Ammon's horn (tissue), 1 donor: ENCODE measurements around the gene FAM8A1.

Source experiments
- DNase-seq: peaks from one replicate; pipeline ENCODE4 v3.0.0-alpha.2; 2016; ENCODE audit warnings: low spot score

FAM8A1 gene

GRCh38 chr6:17602888-17603287 is 2.8 kb downstream of the FAM8A1 start:
- DNase-seq: no peak

- no peak for DNase-seq
These were observed 6.5 kb downstream of the FAM8A1 start for GRCh38 chr6:17606606-17607005.

- no peak for DNase-seq
These were observed 10.7 kb downstream of the FAM8A1 start for GRCh38 chr6:17610835-17611234.

GRCh38 chr6:17612048-17612447 is 11.9 kb downstream of the FAM8A1 start:
- no peak for DNase-seq

- no peak for DNase-seq
These were observed 15.7 kb downstream of the FAM8A1 start for GRCh38 chr6:17615794-17616193.

GRCh38 chr6:17621003-17621402 is 20.9 kb downstream of the FAM8A1 start:
- no peak for DNase-seq

GRCh38 chr6:17622144-17622543 is 22.0 kb downstream of the FAM8A1 start:
- DNase-seq: peak; percentile 32

GRCh38 chr6:17624396-17624795 is 24.3 kb downstream of the FAM8A1 start:
- DNase-seq: no peak

GRCh38 chr6:17628873-17629272 is 28.8 kb downstream of the FAM8A1 start:
- peak; percentile 10 for DNase-seq

- DNase-seq: no peak
These were observed 29.9 kb downstream of the FAM8A1 start for GRCh38 chr6:17629824-17630510.

GRCh38 chr6:17630511-17631073 is 30.5 kb downstream of the FAM8A1 start:
- no peak for DNase-seq

- DNase-seq: no peak
These were observed 32.8 kb downstream of the FAM8A1 start for GRCh38 chr6:17632934-17633333.

- DNase-seq: no peak
These were observed 33.5 kb downstream of the FAM8A1 start for GRCh38 chr6:17633465-17634188.

GRCh38 chr6:17635568-17635967 is 35.5 kb downstream of the FAM8A1 start:
- no peak for DNase-seq

- DNase-seq: no peak
These were observed 38.2 kb downstream of the FAM8A1 start for GRCh38 chr6:17638212-17638715.

GRCh38 chr6:17640477-17640917 is 40.4 kb downstream of the FAM8A1 start:
- no peak for DNase-seq

- no peak for DNase-seq
These were observed 48.6 kb downstream of the FAM8A1 start for GRCh38 chr6:17648745-17649144.

GRCh38 chr6:17650656-17651309 is 50.7 kb downstream of the FAM8A1 start:
- no peak for DNase-seq

- no peak for DNase-seq
These were observed 53.2 kb downstream of the FAM8A1 start for GRCh38 chr6:17653198-17653882.

GRCh38 chr6:17656092-17656491 is 56.0 kb downstream of the FAM8A1 start:
- no peak for DNase-seq

GRCh38 chr6:17656644-17657043 is 56.5 kb downstream of the FAM8A1 start:
- no peak for DNase-seq
